SK-N-MC (cell line): ENCODE measurements around the gene CTH.

Experiments used
- EZH2 ChIP-seq: fragments of 200-600 bp; sonication (generic); IDR thresholded peaks from one replicate; pipeline ENCODE4 v1.6.1; 2017; ENCODE audit warnings: antibody characterized with exemption
- POLR2AphosphoS5 ChIP-seq: IDR thresholded peaks from 2 replicates; pipeline ENCODE4 v1.6.1; 2012; ENCODE audit warnings: mild to moderate bottlenecking, low read depth, low read length, borderline replicate concordance

- TF ChIP-seq POLR2AphosphoS5 (no peak), EZH2 (no peak)
Measured at GRCh38 chr1:70384542-70384941, 26.5 kb upstream of the CTH start.
